HepG2 (cell line): Measurements from ENCODE around the gene CS. TPM values are rescaled to one million over a fixed set of nuclear protein-coding genes. Genes with fewer than 3 reads are reported as not detected.
A peak's percentile ranks its signal among the peaks of the same experiment; 100 is the strongest.

Source experiments
- CREM ChIP-seq, 2 experiments: sonication (generic) in 1 of 2; formaldehyde crosslinking in 1 of 2; IDR thresholded peaks; 2 replicates each; pipeline versions ENCODE4 v1.4.0 to v1.6.1; 2016 to 2020; ENCODE audit warnings: antibody characterized with exemption in 1 of 2, mild to moderate bottlenecking in 1 of 2, missing genetic modification reagents in 1 of 2
- HDAC1 ChIP-seq: sonication (generic); formaldehyde crosslinking; IDR thresholded peaks from 2 replicates; pipeline ENCODE4 v1.5.1; 2020; ENCODE audit warnings: mild to moderate bottlenecking, missing genetic modification reagents
- KLF16 ChIP-seq, 2 experiments: sonication (generic) in 1 of 2; formaldehyde crosslinking in 1 of 2; IDR thresholded peaks; 2 replicates each; pipeline versions ENCODE4 v1.6.1 to v1.8.0; 2016 to 2023; ENCODE audit warnings: missing genetic modification reagents in 2 of 2, missing compliant biosample characterization in 1 of 2
- KMT2A ChIP-seq: sonication (generic); formaldehyde crosslinking; IDR thresholded peaks from 2 replicates; pipeline ENCODE4 v1.4.0; 2020; ENCODE audit warnings: missing genetic modification reagents
- MAF1 ChIP-seq: sonication (generic); formaldehyde crosslinking; IDR thresholded peaks from 2 replicates; pipeline ENCODE4 v1.5.0; 2020; ENCODE audit warnings: missing genetic modification reagents, borderline replicate concordance
- MED1 ChIP-seq: sonication (generic); formaldehyde crosslinking; IDR thresholded peaks from 2 replicates; pipeline ENCODE4 v1.4.0; 2020; ENCODE audit warnings: missing genetic modification reagents
- PHF21A ChIP-seq: sonication (generic); formaldehyde crosslinking; IDR thresholded peaks from 2 replicates; pipeline ENCODE4 v1.5.0; 2020; ENCODE audit warnings: mild to moderate bottlenecking, missing genetic modification reagents
- PHF8 ChIP-seq: sonication (generic); formaldehyde crosslinking; IDR thresholded peaks from 2 replicates; pipeline ENCODE4 v1.5.0; 2020; ENCODE audit warnings: missing genetic modification reagents
- PITX1 ChIP-seq: sonication (generic); formaldehyde crosslinking; IDR thresholded peaks from 2 replicates; pipeline ENCODE4 v1.5.1; 2020; ENCODE audit warnings: mild to moderate bottlenecking, missing genetic modification reagents
- POLR2AphosphoS5 ChIP-seq: IDR thresholded peaks from 2 replicates; pipeline ENCODE4 v1.6.1; 2012; ENCODE audit warnings: low read depth, low read length
- SIN3A ChIP-seq: IDR thresholded peaks from 2 replicates; pipeline ENCODE4 v1.6.1; 2011; ENCODE audit warnings: low read depth, mild to moderate bottlenecking, control low read depth, low read length, borderline replicate concordance
- SYNCRIP ChIP-seq: fragments of 200-400 bp; formaldehyde crosslinking; IDR thresholded peaks from 2 replicates; pipeline ENCODE4 v1.6.1; 2018; ENCODE audit warnings: mild to moderate bottlenecking, low read depth, low read length; ENCODE audit not compliant: insufficient read depth
- ZEB1 ChIP-seq: IDR thresholded peaks from 2 replicates; pipeline ENCODE4 v1.6.1; 2012; ENCODE audit warnings: mild to moderate bottlenecking, low read depth, inconsistent platforms; ENCODE audit not compliant: insufficient replicate concordance
- ZFAT ChIP-seq: sonication (generic); formaldehyde crosslinking; conservative IDR thresholded peaks from 2 replicates; pipeline ENCODE4 v1.8.1; 2023; ENCODE audit warnings: missing genetic modification reagents, inconsistent platforms
- ZNF101 ChIP-seq: sonication (generic); formaldehyde crosslinking; IDR thresholded peaks from 2 replicates; pipeline ENCODE4 v1.4.0; 2020; ENCODE audit warnings: mild to moderate bottlenecking, low read depth, missing genetic modification reagents, borderline replicate concordance
- ZNF547 ChIP-seq: sonication (generic); formaldehyde crosslinking; IDR thresholded peaks from 2 replicates; pipeline ENCODE4 v1.5.1; 2020; ENCODE audit warnings: mild to moderate bottlenecking, missing genetic modification reagents
- ZNF670 ChIP-seq: sonication (generic); formaldehyde crosslinking; IDR thresholded peaks from 2 replicates; pipeline ENCODE4 v1.8.0; 2022; ENCODE audit warnings: mild to moderate bottlenecking, missing genetic modification reagents, borderline replicate concordance
- polyA plus RNA-seq, 8 experiments: library from polyadenylated mRNA; depleted of rRNA in 3 of 8; stranded (reverse) in 7 of 8; unstranded in 1 of 8; fragments of >200 nt; fragmentation: Illumina TruSeq in 4 of 8; extraction: Trizol in 4 of 8; gene quantifications; 2 replicates each; pipeline versions ENCODE4 v1.2.1 to v1.2.3, GENCODE V29; 2011 to 2016; ENCODE audit warnings: low read depth in 4 of 8, missing spikeins in 1 of 8, mixed read lengths in 1 of 8; ENCODE audit not compliant: insufficient read depth in 1 of 8
- total RNA-seq, 5 experiments: library from RNA; depleted of rRNA; stranded (reverse); fragments of >200 nt; fragmentation: Illumina TruSeq; extraction: Trizol; gene quantifications; 2 replicates each; pipeline ENCODE4 v1.2.3, GENCODE V29; 2016; ENCODE audit warnings: low read depth in 1 of 5
- TF ChIP-seq, protein P1 (sequence below): sonication (generic); formaldehyde crosslinking; IDR thresholded peaks from 2 replicates; pipeline ENCODE4 v1.5.1; 2020; ENCODE audit warnings: mild to moderate bottlenecking, missing genetic modification reagents, moderate library complexity
- TF ChIP-seq, protein P2 (sequence below): sonication (generic); formaldehyde crosslinking; IDR thresholded peaks from 2 replicates; pipeline ENCODE4 v1.4.0; 2020; ENCODE audit warnings: missing genetic modification reagents, mild to moderate bottlenecking, borderline replicate concordance
- TF ChIP-seq, protein P3 (sequence below): sonication (generic); formaldehyde crosslinking; IDR thresholded peaks from 2 replicates; pipeline ENCODE4 v1.4.0; 2020; ENCODE audit warnings: mild to moderate bottlenecking, missing genetic modification reagents
- TF ChIP-seq, protein P4 (sequence below), 2 experiments: sonication (generic) in 1 of 2; formaldehyde crosslinking in 1 of 2; IDR thresholded peaks; 2 replicates each; pipeline versions ENCODE4 v1.4.0 to v1.6.1; 2018 to 2020; ENCODE audit warnings: missing genetic modification reagents in 2 of 2, borderline replicate concordance in 1 of 2, low read depth in 1 of 2, mild to moderate bottlenecking in 1 of 2, missing biosample characterization in 1 of 2

Gene CS
- total and polyA plus RNA-seq, 2 of the 13 experiments (the other 11 are each of a cell fraction or from before 2014, with no cell fraction given) = 173 to 175 TPM

DNA sequence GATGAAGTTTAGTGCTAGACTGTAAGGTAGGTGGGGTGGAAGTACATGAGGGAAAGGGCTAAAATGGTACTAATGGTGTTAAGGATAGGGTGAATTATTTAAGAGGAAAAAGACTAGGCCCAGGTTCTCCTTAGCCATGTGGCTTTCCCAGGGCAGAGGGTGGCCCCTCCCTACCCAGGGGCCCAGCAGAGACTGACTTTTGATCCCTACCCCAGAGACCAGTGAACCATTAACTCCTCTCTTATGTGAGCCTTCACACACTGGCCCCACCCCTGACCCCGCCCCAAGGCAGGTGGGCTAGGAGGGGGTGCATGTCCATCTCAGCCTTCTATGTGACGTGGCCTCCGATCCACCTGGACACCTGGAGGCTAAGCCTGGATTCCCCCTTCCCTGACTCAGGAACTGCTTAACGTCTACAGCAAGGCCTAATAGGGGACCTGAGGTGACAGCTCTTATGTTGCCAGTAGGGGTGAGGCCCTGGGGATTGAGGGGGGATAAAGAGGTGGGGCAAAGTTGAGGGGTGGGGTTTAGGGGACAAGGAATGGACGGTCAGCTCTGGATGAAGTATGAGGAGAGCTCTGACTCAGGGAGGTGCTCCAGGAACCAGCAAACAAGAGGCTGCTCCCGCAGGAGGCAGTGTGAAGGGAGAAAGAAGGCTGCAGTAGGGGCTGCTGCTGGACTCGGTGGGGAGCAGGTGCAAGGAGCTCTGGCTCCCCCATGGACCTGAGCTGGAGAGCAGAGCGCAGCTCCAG is 69.5 kb downstream of the CS start (continued):
- TF ChIP-seq, protein P1, sequence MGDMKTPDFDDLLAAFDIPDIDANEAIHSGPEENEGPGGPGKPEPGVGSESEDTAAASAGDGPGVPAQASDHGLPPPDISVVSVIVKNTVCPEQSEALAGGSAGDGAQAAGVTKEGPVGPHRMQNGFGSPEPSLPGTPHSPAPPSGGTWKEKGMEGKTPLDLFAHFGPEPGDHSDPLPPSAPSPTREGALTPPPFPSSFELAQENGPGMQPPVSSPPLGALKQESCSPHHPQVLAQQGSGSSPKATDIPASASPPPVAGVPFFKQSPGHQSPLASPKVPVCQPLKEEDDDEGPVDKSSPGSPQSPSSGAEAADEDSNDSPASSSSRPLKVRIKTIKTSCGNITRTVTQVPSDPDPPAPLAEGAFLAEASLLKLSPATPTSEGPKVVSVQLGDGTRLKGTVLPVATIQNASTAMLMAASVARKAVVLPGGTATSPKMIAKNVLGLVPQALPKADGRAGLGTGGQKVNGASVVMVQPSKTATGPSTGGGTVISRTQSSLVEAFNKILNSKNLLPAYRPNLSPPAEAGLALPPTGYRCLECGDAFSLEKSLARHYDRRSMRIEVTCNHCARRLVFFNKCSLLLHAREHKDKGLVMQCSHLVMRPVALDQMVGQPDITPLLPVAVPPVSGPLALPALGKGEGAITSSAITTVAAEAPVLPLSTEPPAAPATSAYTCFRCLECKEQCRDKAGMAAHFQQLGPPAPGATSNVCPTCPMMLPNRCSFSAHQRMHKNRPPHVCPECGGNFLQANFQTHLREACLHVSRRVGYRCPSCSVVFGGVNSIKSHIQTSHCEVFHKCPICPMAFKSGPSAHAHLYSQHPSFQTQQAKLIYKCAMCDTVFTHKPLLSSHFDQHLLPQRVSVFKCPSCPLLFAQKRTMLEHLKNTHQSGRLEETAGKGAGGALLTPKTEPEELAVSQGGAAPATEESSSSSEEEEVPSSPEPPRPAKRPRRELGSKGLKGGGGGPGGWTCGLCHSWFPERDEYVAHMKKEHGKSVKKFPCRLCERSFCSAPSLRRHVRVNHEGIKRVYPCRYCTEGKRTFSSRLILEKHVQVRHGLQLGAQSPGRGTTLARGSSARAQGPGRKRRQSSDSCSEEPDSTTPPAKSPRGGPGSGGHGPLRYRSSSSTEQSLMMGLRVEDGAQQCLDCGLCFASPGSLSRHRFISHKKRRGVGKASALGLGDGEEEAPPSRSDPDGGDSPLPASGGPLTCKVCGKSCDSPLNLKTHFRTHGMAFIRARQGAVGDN (CRISPR knock-in tag) = peak; percentile 25
- TF ChIP-seq POLR2AphosphoS5 (peak; percentile 91), CREM (IDR thresholded peaks at IDR 0.05) (peak; percentile 62; the same call in 1 of the 2 replicates), CREM (CRISPR knock-in tag; IDR thresholded peaks at IDR 0.05) (no peak), ZFAT (CRISPR knock-in tag) (no peak), ZEB1 (peak; percentile 95), PITX1 (0 out of 2 replicates have a peak, but pooled peaks have one; percentile 45), ZNF670 (CRISPR knock-in tag) (peak; percentile 62; the same call in 1 of the 2 replicates), PHF21A (CRISPR knock-in tag) (peak; percentile 75; the same call in 1 of the 2 replicates), MAF1 (CRISPR knock-in tag) (no peak), PHF8 (peak; percentile 66), ZNF547 (CRISPR knock-in tag) (no peak), KLF16 (CRISPR knock-in tag; IDR thresholded peaks at IDR 0.05) (peak in 1 of 2 experiments; percentile 78; a peak in 2 of 4 replicates), MED1 (CRISPR knock-in tag) (peak; percentile 26), ZNF101 (CRISPR knock-in tag) (peak; percentile 54; the same call in 1 of the 2 replicates), SYNCRIP (no peak), KMT2A (peak; percentile 17; the same call in 1 of the 2 replicates), SIN3A (peak; percentile 25; the same call in 1 of the 2 replicates), HDAC1 (CRISPR knock-in tag) (peak; percentile 48)
- TF ChIP-seq, protein P2, sequence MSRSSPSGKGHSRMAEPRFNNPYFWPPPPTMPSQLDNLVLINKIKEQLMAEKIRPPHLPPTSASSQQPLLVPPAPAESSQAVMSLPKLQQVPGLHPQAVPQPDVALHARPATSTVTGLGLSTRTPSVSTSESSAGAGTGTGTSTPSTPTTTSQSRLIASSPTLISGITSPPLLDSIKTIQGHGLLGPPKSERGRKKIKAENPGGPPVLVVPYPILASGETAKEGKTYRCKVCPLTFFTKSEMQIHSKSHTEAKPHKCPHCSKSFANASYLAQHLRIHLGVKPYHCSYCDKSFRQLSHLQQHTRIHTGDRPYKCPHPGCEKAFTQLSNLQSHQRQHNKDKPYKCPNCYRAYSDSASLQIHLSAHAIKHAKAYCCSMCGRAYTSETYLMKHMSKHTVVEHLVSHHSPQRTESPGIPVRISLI (CRISPR knock-in tag) = no peak
- TF ChIP-seq, protein P3, sequence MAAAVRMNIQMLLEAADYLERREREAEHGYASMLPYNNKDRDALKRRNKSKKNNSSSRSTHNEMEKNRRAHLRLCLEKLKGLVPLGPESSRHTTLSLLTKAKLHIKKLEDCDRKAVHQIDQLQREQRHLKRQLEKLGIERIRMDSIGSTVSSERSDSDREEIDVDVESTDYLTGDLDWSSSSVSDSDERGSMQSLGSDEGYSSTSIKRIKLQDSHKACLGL = 0 out of 2 replicates have a peak, but pooled peaks have one; percentile 2
- TF ChIP-seq, protein P4, sequence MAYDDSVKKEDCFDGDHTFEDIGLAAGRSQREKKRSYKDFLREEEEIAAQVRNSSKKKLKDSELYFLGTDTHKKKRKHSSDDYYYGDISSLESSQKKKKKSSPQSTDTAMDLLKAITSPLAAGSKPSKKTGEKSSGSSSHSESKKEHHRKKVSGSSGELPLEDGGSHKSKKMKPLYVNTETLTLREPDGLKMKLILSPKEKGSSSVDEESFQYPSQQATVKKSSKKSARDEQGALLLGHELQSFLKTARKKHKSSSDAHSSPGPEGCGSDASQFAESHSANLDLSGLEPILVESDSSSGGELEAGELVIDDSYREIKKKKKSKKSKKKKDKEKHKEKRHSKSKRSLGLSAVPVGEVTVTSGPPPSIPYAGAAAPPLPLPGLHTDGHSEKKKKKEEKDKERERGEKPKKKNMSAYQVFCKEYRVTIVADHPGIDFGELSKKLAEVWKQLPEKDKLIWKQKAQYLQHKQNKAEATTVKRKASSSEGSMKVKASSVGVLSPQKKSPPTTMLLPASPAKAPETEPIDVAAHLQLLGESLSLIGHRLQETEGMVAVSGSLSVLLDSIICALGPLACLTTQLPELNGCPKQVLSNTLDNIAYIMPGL (CRISPR knock-in tag; IDR thresholded peaks at IDR 0.05; ENCODE audit: borderline replicate concordance in 1 of 2, low read depth in 1 of 2) = peak in 1 of 2 experiments; percentile 54; a peak in 2 of 4 replicates
